LNCaP clone FGC (cell line): ENCODE measurements around the gene GJB4.

Experiments used
- DNase-seq: peaks from one replicate; pipeline ENCODE4 v3.0.0-alpha.2; 2011; ENCODE audit warnings: low read depth
- H3K4me3 ChIP-seq: 2 replicates; pipeline ENCODE4 v1.5.1; 2011; ENCODE audit warnings: mild to moderate bottlenecking, low read depth, low read length, control low read depth
- TF ChIP-seq, protein P1 (sequence below): IDR thresholded peaks from 2 replicates; pipeline ENCODE4 v1.5.1; 2012; ENCODE audit warnings: mild to moderate bottlenecking; ENCODE audit not compliant: control insufficient read depth, insufficient read depth; ENCODE audit errors: extremely low read depth

The GJB4 gene

DNA sequence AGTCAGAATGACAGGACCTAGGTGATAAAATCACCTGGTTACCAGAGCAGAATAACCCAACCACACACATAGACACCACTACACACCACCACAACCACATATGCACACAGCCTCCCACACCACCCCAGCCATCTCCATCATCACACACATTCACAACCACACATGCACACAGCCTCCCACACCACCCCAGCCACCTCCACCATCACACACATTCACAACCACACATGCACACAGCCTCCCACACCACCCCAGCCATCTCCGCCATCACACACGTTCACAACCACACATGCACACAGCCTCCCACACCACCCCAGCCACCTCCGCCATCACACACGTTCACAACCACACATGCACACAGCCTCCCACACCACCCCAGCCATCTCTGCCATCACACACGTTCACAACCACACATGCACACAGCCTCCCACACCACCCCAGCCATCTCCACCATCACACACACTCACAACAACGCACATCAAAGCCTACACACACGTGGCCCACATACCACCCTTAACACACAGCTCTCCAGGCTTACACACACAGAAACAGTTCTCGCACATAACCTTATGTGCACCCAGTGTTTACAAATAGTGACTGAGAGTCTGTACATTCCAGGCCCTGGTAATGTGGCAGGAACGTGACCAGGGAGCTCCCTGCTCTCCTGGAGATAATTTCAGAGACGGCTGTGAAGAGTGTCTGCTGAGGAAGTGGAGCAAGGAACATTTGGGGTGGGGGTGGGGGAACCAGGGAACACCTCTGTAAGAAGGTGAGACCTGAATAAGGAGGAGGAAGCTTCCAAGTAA, 18.2 kb downstream of the GJB4 start:
- no peak overlapping the region for H3K4me3 ChIP-seq
- no peak for DNase-seq
- TF ChIP-seq, protein P1, sequence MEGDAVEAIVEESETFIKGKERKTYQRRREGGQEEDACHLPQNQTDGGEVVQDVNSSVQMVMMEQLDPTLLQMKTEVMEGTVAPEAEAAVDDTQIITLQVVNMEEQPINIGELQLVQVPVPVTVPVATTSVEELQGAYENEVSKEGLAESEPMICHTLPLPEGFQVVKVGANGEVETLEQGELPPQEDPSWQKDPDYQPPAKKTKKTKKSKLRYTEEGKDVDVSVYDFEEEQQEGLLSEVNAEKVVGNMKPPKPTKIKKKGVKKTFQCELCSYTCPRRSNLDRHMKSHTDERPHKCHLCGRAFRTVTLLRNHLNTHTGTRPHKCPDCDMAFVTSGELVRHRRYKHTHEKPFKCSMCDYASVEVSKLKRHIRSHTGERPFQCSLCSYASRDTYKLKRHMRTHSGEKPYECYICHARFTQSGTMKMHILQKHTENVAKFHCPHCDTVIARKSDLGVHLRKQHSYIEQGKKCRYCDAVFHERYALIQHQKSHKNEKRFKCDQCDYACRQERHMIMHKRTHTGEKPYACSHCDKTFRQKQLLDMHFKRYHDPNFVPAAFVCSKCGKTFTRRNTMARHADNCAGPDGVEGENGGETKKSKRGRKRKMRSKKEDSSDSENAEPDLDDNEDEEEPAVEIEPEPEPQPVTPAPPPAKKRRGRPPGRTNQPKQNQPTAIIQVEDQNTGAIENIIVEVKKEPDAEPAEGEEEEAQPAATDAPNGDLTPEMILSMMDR: no peak

- H3K4me3 ChIP-seq: no peak overlapping the region
- DNase-seq: no peak
- TF ChIP-seq, protein P1: no peak
Measured at GRCh38 chr1:34778381-34778780, 18.8 kb downstream of the GJB4 start.

GRCh38 chr1:34779005-34779404, 19.5 kb downstream of the GJB4 start:
- TF ChIP-seq, protein P1: no peak
- no peak overlapping the region for H3K4me3 ChIP-seq
- DNase-seq: no peak

DNA sequence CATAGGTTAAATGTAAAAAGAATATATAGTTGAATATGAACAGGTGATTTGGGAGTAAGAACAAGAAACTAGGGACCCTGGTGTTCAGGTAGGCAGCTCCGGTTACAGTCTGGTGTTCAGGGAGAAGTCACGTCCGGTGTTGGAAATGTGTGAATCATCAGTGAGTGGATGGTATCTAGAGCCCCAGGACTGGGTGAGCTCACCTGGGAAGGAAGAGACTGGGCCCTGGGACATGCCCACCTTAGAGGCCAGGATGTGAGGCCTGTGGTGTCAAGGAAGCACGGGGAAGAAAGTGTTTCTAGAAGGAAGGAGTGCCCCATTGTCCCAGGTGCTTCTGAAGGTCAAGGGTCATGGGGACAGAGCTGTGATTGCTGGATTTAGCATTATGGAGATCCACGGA, 20.0 kb downstream of the GJB4 start:
- DNase-seq: no peak
- no peak overlapping the region for H3K4me3 ChIP-seq
- TF ChIP-seq, protein P1: no peak

- TF ChIP-seq, protein P1: no peak
- no peak overlapping the region for H3K4me3 ChIP-seq
Measured at GRCh38 chr1:34779962-34780361, 20.4 kb downstream of the GJB4 start.

GRCh38 chr1:34780528-34780927, 21.0 kb downstream of the GJB4 start:
- no peak overlapping the region for H3K4me3 ChIP-seq
- TF ChIP-seq, protein P1: no peak
- DNase-seq: no peak

More at GRCh38 chr1:34779962-34780361, 20.4 kb downstream of the GJB4 start:
- DNase-seq: no peak
